ENCODE measurements around the gene MILR1.

GRCh38 chr17:64460955-64461354, 12.0 kb downstream of the MILR1 start:
- TF ChIP-seq CTCF (IDR thresholded peaks at IDR 0.05) (no peak), POLR2A (IDR thresholded peaks at IDR 0.05; ENCODE audit: low read depth) (no peak)
